ENCODE results near the gene ADGRA1.

DNA sequence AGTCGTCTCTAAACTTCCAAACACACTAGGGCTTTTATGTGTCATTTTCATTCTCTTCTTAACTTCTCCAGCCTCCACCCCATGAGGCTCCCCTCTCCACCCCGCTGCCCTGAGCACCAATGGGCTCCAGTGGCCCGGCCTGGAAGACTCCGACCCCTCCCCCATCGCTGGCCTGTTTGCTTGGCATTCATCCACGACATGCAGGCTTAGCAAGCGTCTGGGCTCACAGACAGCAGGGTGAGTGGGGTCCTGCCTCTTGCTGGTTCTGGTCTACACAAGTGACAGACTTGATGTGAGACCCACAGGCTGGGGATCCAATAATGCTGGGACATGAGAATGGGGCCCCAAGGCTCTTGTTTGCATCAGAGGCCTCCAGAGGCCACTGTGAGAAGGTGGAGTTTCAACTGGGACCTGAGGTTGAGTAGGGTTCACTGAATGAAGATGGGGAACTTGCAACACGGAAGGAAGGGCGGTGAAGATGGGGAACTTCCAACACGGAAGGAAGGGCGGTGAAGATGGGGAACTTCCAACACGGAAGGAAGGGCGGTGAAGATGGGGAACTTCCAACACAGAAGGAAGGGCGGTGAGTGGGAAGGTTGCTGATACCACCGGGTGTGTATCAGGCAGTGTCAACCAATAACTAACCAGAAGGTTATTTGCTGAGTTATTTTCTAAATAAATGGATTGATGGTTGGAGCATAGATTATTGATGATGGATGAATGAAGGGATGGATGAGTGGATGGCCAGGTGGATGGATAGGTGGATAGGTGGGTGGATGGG, 86.3 kb downstream of the ADGRA1 start:
- no peak for TF ChIP-seq RAD21 (IDR thresholded peaks at IDR 0.05 in 1 of 2, conservative IDR thresholded peaks at IDR 0.05 in 1 of 2; ENCODE audit: low read depth in 2 of 2, low read length in 2 of 2)
- TF ChIP-seq, protein P1, sequence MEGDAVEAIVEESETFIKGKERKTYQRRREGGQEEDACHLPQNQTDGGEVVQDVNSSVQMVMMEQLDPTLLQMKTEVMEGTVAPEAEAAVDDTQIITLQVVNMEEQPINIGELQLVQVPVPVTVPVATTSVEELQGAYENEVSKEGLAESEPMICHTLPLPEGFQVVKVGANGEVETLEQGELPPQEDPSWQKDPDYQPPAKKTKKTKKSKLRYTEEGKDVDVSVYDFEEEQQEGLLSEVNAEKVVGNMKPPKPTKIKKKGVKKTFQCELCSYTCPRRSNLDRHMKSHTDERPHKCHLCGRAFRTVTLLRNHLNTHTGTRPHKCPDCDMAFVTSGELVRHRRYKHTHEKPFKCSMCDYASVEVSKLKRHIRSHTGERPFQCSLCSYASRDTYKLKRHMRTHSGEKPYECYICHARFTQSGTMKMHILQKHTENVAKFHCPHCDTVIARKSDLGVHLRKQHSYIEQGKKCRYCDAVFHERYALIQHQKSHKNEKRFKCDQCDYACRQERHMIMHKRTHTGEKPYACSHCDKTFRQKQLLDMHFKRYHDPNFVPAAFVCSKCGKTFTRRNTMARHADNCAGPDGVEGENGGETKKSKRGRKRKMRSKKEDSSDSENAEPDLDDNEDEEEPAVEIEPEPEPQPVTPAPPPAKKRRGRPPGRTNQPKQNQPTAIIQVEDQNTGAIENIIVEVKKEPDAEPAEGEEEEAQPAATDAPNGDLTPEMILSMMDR (IDR thresholded peaks at IDR 0.05; ENCODE audit: control extremely low read depth in 1 of 3, insufficient read depth in 1 of 3, low read depth in 1 of 3, low read length in 3 of 3), result no peak
- TF ChIP-seq ATF3 (IDR thresholded peaks at IDR 0.05; ENCODE audit: insufficient read depth, low read depth, low read length), result no peak
- TF ChIP-seq YY1 (IDR thresholded peaks at IDR 0.05; ENCODE audit: low read depth, low read length), result no peak
- no peak for TF ChIP-seq EP300 (IDR thresholded peaks at IDR 0.05; ENCODE audit: borderline replicate concordance in 1 of 2, low read depth in 2 of 2, low read length in 2 of 2)
- TF ChIP-seq, protein P2, sequence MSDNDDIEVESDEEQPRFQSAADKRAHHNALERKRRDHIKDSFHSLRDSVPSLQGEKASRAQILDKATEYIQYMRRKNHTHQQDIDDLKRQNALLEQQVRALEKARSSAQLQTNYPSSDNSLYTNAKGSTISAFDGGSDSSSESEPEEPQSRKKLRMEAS (IDR thresholded peaks at IDR 0.05), result no peak
- TF ChIP-seq SIN3A (conservative IDR thresholded peaks at IDR 0.05 in 1 of 2, IDR thresholded peaks at IDR 0.05 in 1 of 2; ENCODE audit: low read depth in 1 of 2, low read length in 2 of 2), result no peak
- TF ChIP-seq POLR2A (IDR thresholded peaks at IDR 0.05; ENCODE audit: control extremely low read depth in 1 of 2, low read depth in 2 of 2, low read length in 2 of 2), result no peak
- TF ChIP-seq HDAC2 (IDR thresholded peaks at IDR 0.05; ENCODE audit: borderline replicate concordance in 1 of 2, low read depth in 2 of 2, low read length in 2 of 2), result no peak
- no peak for TF ChIP-seq EGR1 (IDR thresholded peaks at IDR 0.05; ENCODE audit: borderline replicate concordance, low read depth, low read length)
- TF ChIP-seq NRF1 (IDR thresholded peaks at IDR 0.05; ENCODE audit: low read depth, low read length), result no peak
- TF ChIP-seq RXRA (IDR thresholded peaks at IDR 0.05; ENCODE audit: insufficient read depth, low read depth, low read length), result no peak
- TF ChIP-seq POLR2AphosphoS5 (IDR thresholded peaks at IDR 0.05; ENCODE audit: low read depth, low read length), result no peak
